Dermis microvascular lymphatic vessel endothelial cell (primary cell): Measurements from ENCODE around the gene CLP1. TPM values are rescaled to one million over a fixed set of nuclear protein-coding genes. Genes with fewer than 3 reads are reported as not detected.
"Not testable (repeated sequence)": the region's sequence is repeated elsewhere in the genome, so short reads cannot be mapped to it uniquely, and the experiment has no call there.

Experiments used
- DNase-seq, 2 donors: peaks; one replicate each; pipeline versions ENCODE4 v3.0.0 to v3.0.0-alpha.2; 2010; ENCODE audit warnings: low read depth in 2 of 2
- total RNA-seq: library from RNA; depleted of rRNA; stranded (reverse); fragments of >200 nt; gene quantifications from 2 replicates; pipeline ENCODE4 v1.2.1, GENCODE V29; 2014

Gene CLP1
- total RNA-seq, 1 donor from 2014 or later = 17.5 TPM

DNA sequence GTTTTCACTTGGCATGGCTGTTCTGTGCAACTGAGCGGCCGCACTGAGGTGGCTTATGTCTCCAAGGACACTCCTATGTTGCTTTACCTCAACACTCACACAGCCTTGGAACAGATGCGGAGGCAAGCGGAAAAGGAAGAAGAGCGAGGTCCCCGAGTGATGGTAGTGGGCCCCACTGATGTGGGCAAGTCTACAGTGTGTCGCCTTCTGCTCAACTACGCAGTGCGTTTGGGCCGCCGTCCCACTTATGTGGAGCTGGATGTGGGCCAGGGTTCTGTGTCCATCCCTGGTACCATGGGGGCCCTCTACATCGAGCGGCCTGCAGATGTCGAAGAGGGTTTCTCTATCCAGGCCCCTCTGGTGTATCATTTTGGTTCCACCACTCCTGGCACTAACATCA, 2.1 kb downstream of the CLP1 start:
- DNase-seq = no peak

DNA sequence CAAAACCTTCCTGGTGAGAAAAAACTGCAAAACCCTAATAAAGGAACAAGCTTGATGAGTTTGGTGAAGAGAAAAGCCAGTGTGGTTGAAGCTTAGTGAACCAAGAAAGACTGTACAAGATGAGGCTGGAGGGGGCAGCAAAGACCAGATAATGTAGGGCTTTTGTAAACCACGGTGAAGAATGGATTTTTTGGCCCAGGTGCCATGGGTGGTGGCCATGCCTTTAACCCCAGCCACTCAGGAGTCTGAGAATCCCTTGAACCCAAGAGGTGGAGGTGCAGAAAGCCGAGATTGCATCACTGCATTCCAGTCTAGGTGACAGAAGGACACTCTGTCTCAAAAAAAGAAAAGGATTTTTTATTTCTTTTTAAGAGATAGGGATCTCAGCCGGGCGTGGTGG, 5.3 kb downstream of the CLP1 start:
- DNase-seq = peak in 1 of 2 donors; percentile 24

DNA sequence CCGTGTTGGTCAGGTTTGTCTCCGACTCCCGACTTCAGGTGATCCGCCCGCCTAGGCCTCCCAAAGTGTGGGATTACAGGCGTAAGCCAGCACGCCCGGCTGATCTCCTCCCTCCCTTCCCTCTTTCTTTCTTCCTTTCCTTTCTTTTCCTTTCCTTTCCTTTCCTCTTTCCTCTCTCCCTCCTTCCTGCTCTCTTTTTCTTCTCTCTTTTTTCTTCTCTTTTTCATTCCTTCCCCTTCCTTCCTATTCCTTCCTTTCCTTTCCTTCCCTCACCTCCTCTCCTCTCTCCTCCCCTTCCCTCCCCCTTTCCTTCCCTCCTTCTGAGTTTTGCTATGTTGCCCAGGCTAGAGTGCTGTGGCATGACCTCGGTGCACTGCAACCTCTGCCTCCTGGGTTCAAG, 6.4 kb downstream of the CLP1 start:
- no peak for DNase-seq

DNA sequence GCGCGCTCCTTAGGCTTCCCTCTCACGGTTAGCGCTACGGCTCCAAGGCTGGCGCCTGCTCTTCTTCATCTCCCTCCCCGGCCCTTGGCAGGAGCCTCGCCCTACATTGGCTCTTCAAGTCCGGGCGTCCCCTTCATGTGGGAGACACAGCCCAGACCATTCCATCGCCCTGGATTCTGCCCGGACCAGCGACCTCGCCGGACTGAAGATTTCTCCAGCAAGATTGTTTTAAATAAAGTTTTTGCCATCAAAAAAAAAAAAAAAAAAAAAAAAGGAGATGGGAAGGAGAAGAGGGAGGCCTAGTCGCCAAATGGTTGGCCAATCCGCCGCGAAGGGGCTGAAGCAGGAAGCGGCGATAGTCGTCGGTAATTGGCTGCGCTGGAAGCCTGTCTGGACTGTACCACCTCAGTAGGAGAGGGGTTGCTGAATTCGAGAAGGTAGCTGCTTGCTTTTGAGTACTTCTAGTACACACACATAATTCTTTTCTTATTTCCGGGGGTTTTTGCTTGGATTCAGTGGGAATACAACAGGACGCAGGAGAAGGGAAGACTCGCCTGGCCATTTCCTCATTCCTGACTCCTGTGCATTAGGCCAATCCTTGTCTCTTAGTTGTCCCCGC, 9.7 kb downstream of the CLP1 start:
- DNase-seq = peak; percentile 99

DNA sequence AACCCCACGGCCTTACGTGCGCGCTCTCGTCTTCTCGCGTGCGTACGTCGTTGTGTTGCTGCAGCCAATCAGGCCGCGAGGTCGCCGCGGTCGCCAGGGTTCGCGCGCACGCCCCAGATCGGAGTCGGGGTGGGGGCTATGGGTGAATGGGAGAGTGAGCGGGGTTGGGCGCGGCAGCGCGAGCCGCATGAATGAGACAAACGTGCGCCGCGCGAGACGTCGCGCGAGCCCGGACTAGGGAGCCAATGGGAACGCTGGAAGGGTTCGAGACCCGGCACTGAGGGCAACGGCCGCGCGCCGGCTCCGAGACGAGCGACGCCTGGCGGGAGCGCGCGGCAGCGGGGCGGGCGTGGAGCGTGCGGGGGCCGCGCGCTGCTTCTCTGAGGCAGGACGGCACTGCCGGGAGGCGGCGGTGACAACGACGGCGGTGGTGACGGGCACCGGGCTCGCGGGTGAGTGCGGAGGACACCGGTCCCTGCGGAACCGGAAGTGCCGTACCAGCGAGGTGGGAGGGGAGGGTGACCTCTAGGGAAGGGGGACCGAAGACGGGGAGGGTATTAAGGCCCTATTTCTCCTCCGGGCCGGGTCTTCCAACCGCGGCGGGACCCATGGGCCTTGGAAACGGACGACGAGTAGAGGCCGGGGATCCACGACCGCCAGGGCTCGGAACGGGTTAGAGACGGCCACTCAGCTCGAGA, 10.3 kb downstream of the CLP1 start, which contains the start of gene ZDHHC5:
Gene ZDHHC5, plus strand, starts transcription at position 379 of the 698 bp plus-strand sequence. CDS start 4,977 bp downstream, outside the sequence.
- DNase-seq = peak; percentile 99 to 100

DNA sequence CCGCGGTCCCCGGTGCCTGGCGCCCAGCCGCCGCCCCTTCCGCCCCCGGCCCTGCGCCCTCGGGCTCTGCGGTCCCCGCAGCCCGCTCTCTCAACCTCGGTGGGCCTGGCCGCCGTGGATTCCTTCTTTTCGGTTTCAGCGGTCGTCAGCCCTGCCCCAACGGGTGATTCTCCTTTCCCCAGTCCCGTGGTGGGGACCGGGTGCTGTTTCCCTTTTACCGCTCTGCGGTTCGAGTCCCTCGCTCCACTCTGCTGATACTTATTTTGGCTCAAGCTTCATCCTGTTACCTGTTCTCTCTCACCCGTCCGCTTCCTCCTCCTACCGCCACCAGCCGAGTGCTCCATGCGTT, 10.8 kb downstream of the CLP1 start:
- peak; percentile 29 to 45 for DNase-seq

DNA sequence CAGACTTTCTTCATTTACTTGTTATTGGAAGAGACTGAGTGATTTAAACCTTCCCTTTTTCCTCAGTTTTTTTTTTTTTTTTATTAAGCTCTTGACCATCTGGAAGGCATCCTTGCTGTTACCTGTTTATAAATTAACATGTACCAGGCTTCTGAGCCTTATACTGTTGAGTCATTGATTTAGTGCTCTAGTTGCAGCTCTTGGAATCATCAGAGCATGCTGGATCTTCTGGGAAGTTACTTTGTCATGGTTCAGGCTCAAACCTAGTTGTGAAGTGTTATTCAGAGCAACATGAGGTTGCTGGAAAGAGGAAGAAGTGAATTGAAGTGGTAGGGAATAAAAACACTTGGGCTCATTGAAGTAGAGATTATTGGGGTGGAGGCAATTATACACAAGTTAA, 16.7 kb downstream of the CLP1 start:
- no peak for DNase-seq

DNA sequence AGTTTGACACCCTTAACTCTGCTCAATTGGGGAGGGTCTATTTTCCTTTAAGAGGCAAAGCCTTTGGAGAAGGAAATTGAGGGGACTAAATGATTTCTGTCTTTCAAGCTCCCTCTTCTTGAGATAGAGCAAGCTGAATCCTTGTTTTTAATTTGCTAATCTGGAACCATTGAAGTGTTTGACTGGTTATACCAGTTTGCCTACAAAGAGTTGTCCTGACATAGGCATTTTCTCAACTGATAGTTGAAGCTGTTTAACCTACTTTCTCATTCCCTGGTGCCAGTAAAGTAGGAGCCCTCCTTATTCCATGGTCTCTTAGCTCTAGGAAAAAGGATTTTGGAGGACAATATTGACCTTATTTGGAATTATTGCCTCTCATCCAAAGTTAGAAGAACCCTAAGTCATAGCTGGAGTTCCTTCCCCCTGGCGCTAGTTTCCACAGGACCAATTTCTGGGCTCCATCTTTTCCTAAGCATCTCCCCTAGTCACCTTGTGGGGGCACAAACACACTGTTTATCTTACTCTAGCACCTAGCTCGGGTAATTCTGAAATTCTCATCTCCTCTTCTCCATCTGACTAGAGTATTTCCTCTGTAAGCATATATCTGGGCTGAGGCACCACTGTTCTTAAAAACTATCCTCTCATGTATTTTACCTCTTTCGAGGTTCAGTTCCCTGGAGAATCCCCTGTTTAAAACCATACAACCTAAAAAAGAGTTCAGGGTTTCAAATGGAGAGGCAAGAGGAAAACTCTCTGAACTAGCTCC, 17.8 kb downstream of the CLP1 start:
- no peak for DNase-seq

DNA sequence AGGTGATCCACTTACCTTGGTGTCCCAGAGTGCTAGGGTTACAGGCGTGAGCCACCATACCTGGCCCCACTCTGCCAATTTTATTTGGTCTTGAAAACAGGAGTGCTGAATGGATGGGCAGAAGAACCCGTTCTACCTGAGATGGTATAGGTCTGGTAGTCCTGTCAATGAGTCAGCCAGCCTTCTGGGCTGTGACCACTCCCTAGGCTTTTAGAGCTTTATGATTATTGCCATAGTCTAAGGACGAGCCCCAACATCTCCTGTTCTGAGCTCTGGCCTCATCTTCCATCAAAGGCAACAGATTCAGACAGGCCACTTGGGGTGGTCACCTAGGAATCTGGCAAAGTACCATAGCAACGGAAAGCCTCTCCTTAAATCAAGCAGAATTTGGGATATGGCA, 21.8 kb downstream of the CLP1 start:
- DNase-seq = no peak

DNA sequence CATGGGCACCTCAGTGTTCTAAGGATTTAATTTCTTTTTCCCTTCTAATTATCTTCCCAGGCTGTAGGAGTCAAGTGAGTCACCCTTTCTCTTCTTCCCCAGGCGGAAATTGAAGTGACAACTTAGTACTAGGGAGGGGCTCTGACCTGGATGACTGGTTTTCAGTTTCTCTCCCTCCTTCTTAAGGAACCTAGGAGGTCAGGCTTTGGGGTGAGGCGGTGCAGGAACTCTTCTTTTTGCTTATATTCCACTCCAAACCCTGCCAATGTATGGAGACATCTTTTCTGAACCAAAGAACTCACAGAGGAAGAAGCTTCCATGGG, 23.0 kb downstream of the CLP1 start:
- peak in 1 of 2 donors; percentile 36 for DNase-seq

DNA sequence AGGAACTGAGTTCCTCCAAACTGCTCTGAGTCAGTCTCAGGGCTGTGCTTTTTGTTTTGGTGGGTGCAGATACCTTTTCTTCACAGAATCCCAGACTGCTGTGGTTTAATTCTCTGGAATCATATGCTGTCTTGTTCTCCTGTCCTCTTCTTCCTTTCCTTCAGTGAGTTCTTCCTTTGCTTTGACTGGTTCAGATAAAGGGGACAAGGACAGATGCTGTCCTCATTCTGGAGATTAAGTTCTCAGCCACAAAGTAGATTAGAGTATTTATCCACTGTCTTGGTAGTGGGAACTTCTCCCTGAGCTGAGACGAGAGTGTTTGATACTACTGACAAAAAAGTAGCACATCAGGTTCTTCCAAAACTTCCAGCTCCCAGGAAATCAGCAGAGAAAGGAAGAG, 23.6 kb downstream of the CLP1 start:
- DNase-seq = no peak

DNA sequence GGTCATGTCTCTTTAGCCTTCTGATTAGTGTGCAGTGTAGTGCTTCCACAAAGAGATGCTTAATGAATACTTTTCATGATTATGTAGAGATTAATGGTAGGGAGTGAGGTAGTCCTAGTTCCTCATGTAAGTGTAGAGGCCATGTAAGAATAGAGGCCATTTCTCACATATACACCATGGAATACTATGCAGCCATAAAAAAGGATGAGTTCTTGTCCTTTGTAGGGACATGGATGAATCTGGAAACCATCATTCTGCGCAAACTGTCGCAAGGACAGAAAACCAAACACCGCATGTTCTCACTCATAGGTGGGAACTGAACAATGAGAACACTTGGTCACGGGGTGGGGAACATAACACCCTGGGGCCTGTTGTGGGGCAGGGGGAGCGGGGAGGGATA, 32.9 kb downstream of the CLP1 start:
- not testable (repeated sequence) for DNase-seq

DNA sequence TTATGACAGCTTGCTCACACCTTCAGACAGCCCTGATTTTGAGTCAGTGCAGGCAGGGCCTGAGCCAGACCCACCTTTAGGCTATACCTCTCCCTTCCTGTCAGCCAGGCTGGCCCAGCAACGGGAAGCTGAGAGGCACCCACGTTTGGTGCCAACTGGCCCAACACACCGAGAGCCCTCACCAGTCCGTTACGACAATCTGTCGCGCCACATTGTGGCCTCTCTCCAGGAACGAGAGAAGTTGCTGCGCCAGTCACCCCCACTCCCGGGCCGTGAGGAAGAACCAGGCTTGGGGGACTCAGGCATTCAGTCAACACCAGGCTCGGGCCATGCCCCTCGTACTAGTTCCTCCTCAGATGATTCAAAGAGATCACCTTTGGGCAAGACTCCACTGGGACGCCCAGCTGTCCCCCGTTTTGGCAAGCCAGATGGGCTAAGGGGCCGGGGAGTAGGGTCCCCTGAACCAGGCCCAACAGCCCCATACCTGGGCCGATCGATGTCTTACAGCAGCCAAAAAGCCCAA, 41.3 kb downstream of the CLP1 start:
- DNase-seq = no peak

DNA sequence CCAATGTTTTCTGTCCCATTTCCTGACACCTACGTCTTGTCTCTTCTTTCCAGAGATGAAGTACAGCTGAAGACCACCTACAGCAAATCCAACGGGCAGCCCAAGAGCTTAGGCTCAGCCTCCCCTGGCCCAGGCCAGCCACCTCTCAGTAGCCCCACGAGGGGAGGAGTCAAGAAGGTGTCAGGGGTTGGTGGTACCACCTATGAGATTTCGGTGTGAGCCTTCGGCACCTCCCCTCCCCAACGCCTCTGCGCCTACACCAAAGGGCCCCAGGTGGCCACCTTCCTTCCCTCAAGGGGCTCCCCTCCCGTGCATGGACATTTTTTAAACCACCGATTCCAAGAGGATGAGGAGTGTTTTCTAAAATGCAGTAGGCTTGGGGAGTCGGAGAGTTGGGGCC, 42.3 kb downstream of the CLP1 start:
- no peak for DNase-seq

DNA sequence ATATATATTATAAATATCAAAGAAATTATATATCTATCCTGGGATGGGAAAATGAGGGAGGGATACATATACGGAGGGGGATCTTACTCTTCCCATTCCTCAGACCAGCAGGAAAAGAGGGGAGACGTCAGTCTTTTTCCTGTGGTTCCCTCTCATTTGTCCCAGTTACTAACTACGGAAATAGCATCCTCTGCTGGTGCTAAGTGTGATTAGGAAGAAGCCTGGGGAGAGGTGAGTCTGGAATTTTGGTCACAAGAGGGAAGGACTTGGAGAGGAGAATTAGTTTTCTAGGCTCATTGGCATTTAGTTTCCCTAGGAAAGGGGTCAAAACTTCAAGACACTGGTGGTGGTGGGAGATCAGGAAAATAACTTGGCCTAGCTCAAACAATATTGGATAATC, 42.9 kb downstream of the CLP1 start:
- DNase-seq = no peak

DNA sequence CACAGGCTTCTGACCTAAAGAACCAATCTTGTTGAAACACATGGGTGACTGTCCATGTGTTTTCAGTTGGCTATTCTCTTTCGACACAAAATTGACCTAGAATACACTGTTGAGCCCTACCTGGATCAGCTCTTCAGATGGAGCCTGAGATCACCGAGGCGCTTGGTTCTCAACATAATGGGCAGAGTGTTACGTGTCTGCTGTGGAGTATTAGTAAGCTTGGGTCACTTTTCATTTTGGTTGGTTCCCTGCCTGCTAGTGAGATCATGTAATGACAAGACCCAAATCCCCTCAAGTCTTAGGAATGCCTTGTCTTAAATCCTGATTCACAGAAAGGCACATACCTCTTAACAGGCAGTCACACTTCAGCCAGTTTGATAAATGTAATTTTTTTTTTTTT, 45.8 kb downstream of the CLP1 start:
- DNase-seq = no peak

DNA sequence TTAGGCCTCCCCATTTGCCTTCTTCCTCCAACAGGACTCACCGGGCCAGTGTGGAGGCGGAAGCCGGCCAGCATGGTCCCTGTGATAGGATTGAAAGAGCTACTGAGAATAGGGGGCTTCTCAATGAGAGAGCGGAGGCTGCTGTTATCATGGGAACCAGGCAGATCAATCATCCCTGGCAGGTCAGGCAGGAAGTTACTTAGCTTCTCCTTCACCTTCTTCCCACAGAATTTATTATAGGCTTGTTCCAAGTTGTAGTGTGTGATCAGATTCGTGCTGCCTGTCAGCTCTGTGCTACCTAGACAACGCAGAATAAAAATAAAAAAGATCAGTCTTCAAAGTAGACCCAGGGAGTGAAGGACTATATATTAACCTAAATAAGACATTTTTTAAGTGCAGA, 47.4 kb downstream of the CLP1 start:
- DNase-seq = no peak

DNA sequence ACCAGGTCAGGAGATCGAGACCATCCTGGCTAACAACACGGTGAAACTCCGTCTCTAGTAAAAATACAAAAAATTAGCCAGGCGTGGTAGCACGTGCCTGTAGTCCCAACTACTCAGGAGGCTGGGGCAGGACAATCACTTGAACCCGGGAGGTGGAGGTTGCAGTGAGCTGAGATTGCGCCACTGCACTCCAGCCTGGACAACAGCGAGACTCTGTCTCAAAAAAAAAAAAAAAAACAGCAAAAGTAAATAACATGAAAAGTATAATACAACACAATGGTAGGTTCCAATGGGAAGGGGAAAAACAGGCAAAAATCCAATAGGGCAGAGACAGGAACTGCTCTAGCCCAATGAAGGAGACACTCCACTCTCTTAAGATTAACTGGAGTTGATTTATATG, 47.9 kb downstream of the CLP1 start:
- DNase-seq = not testable (repeated sequence)

DNA sequence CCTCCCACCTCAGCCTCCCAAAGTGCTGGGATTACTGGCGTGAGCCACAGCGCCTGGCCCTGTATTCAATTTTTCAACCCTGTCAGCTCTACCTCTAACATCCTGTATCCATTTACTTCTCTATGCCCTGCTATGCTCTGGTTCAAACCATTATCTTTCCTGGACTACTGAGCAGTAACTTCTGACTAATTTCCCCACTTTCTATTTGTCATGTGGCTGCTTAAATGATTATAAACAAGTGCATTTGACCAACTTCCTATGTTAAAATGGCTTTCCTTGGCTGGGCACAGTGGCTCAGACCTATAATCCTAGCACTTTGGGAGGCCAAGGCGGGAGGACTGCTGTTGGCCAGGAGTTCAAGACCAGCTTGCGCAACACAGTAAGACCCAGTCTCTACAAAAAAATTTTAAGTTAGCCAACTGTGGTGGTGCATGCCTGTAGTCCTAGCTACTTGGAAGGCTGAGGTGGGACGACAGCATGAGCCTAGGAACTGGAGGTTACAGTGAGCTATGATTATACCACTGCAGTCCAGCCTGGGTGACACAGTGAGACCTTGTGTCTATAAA, 52.3 kb downstream of the CLP1 start:
- DNase-seq = no peak
